HL-60 (cell line): Measurements from ENCODE around the gene PTPRM.

Experiments used
- DNase-seq, 2 experiments: peaks; one replicate each; pipeline ENCODE4 v3.0.0-alpha.2; 2010 to 2020; ENCODE audit warnings: low read depth in 1 of 2, low spot score in 1 of 2
- H3K27ac ChIP-seq: fragments of 250-450 bp; sonication (Bioruptor Pico); replicated peaks from 2 replicates; pipeline ENCODE4 v1.5.1; 2020; ENCODE audit warnings: mild to moderate bottlenecking, moderate library complexity
- H3K27me3 ChIP-seq: fragments of 250-450 bp; sonication (Bioruptor Pico); 2 replicates; pipeline ENCODE4 v1.5.1; 2021; ENCODE audit warnings: mild to moderate bottlenecking, moderate library complexity; ENCODE audit not compliant: insufficient read depth, poor library complexity, severe bottlenecking
- H3K4me3 ChIP-seq: replicated peaks from 2 replicates; pipeline ENCODE4 v1.5.1; 2011; ENCODE audit warnings: mild to moderate bottlenecking, control low read depth, low read length; ENCODE audit not compliant: insufficient read depth
- CTCF ChIP-seq: IDR thresholded peaks from one replicate; pipeline ENCODE4 v1.5.1; 2011; ENCODE audit warnings: low read length, control low read depth, inconsistent platforms; ENCODE audit not compliant: insufficient read depth
- GABPA ChIP-seq: IDR thresholded peaks from 2 replicates; pipeline ENCODE4 v1.6.1; 2012; ENCODE audit warnings: low read depth
- POLR2AphosphoS5 ChIP-seq: IDR thresholded peaks from 2 replicates; pipeline ENCODE4 v1.6.1; 2012; ENCODE audit warnings: low read depth
- REST ChIP-seq: IDR thresholded peaks from 2 replicates; pipeline ENCODE4 v1.6.1; 2012; ENCODE audit warnings: low read depth; ENCODE audit not compliant: insufficient replicate concordance
- SPI1 ChIP-seq: IDR thresholded peaks from 2 replicates; pipeline ENCODE4 v1.6.1; 2012; ENCODE audit warnings: low read depth, mild to moderate bottlenecking, borderline replicate concordance

PTPRM gene

GRCh38 chr18:8142131-8142711 is 575.1 kb downstream of the PTPRM start:
- no peak for DNase-seq
- no peak for TF ChIP-seq CTCF
- TF ChIP-seq SPI1 = no peak
- TF ChIP-seq REST = no peak
- TF ChIP-seq GABPA = no peak
- no peak for TF ChIP-seq POLR2AphosphoS5
- Histone ChIP-seq H3K27ac (no peak overlapping the region), H3K4me3 (no peak overlapping the region), H3K27me3 (no peaks in the 10 kb centered on the region)

- Histone ChIP-seq H3K4me3 (no peak overlapping the region), H3K27me3 (no peaks in the 10 kb centered on the region), H3K27ac (no peak overlapping the region)
- no peak for DNase-seq
- TF ChIP-seq REST (no peak), CTCF (no peak), GABPA (no peak), SPI1 (no peak), POLR2AphosphoS5 (no peak)
These were observed 575.8 kb downstream of the PTPRM start for GRCh38 chr18:8142932-8143331.

GRCh38 chr18:8151181-8151580 is 584.1 kb downstream of the PTPRM start:
- no peak for TF ChIP-seq CTCF
- TF ChIP-seq GABPA = no peak
- TF ChIP-seq SPI1 = no peak
- no peak for TF ChIP-seq REST
- no peak for TF ChIP-seq POLR2AphosphoS5
- no peak for DNase-seq

More at GRCh38 chr18:8151181-8151580, 584.1 kb downstream of the PTPRM start:
- Histone ChIP-seq H3K27ac (no peak overlapping the region), H3K4me3 (no peak overlapping the region), H3K27me3 (peaks cover 2% of the 10 kb centered on the region)
